ENCODE data around the gene SENP1. TPM values are rescaled to one million over a fixed set of nuclear protein-coding genes. Genes with fewer than 3 reads are reported as not detected.

The SENP1 gene
- polyA plus RNA-seq, 3 donors = 2.5 to 4.4 (median 3.9) TPM

- WGBS, 3 donors = 45 to 51% (median 46%) methylated on average over 4 of the region's 4 CpGs
- H3K27ac ChIP-seq (ENCODE audit: low read depth, low read length) = no peak overlapping the region
Measured at GRCh38 chr12:47995981-47996401, 109.9 kb downstream of the SENP1 start.

GRCh38 chr12:47993491-47993890 lies 112.4 kb downstream of the SENP1 start:
- 91 to 96% (median 95%) methylated on average over 5 of the region's 5 CpGs for WGBS, 3 donors
- H3K27ac ChIP-seq (ENCODE audit: low read depth, low read length) = no peak overlapping the region

Other genes starting within 250 kb of the SENP1 start
- 1 to 10 TPM; 1.2 to 2.9 (median 1.5) TPM for gene VDR, start 201.1 kb downstream of the SENP1 start, polyA plus RNA-seq
- gene TMEM106C, start 142.5 kb downstream of the SENP1 start, polyA plus RNA-seq = 10 to 100 TPM; 21.9 to 52.5 (median 37.9) TPM
- 1 to 10 TPM in 1 of 3 donors, under 1 TPM in 1, not detected in 1; 0.07 to 1.1 TPM for gene COL2A1, start 101.6 kb downstream of the SENP1 start, polyA plus RNA-seq
- gene PFKM, start 13.3 kb upstream of the SENP1 start, polyA plus RNA-seq = 10 to 100 TPM in 2 of 3 donors, 1 to 10 TPM in 1; 9.2 to 28.9 (median 19.1) TPM
- gene ASB8, start 51.4 kb upstream of the SENP1 start, polyA plus RNA-seq = 10 to 100 TPM; 15.5 to 18.2 (median 18.0) TPM
- gene CCDC184, start 77.6 kb upstream of the SENP1 start, polyA plus RNA-seq = 1 to 10 TPM in 1 of 3 donors, under 1 TPM in 2; 0.22 to 1.1 (median 0.25) TPM
- gene OR10AD1, start 97.2 kb upstream of the SENP1 start, polyA plus RNA-seq = not detected
- gene ZNF641, start 244.8 kb upstream of the SENP1 start, polyA plus RNA-seq = 1 to 10 TPM; 6.8 to 9.9 (median 8.1) TPM